ENCODE measurements around the gene PJVK. TPM values are rescaled to one million over a fixed set of nuclear protein-coding genes. Genes with fewer than 3 reads are reported as not detected.

The PJVK gene
- total RNA-seq, 1 donor from 2014 or later, result 0.58 TPM

DNA sequence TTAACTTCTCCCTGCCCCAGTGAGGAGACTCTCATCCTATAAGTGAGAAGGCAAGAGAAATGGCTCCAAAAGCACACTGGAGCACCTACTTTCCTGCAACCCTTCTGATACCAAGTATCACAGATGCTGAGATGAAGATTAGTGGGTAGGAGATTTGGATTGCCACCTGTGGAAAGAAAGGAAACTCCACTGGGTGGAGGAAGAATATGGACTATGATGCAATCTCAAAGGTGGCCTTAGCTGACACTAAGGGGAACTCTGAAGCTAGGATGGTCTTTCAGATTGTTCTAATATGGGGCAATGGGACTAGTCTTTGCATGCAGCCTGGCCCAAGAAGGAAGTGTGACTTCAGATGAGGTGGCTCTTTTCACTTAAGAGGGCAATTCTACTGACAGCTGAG lies 21.8 kb upstream of the PJVK start:
- H3K4me3 ChIP-seq (ENCODE audit: low read depth, low read length), result no peak overlapping the region
- TF ChIP-seq, protein P1, sequence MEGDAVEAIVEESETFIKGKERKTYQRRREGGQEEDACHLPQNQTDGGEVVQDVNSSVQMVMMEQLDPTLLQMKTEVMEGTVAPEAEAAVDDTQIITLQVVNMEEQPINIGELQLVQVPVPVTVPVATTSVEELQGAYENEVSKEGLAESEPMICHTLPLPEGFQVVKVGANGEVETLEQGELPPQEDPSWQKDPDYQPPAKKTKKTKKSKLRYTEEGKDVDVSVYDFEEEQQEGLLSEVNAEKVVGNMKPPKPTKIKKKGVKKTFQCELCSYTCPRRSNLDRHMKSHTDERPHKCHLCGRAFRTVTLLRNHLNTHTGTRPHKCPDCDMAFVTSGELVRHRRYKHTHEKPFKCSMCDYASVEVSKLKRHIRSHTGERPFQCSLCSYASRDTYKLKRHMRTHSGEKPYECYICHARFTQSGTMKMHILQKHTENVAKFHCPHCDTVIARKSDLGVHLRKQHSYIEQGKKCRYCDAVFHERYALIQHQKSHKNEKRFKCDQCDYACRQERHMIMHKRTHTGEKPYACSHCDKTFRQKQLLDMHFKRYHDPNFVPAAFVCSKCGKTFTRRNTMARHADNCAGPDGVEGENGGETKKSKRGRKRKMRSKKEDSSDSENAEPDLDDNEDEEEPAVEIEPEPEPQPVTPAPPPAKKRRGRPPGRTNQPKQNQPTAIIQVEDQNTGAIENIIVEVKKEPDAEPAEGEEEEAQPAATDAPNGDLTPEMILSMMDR (conservative IDR thresholded peaks at IDR 0.05; ENCODE audit: low read depth, low read length), result no peak
- DNase-seq (ENCODE audit: low read depth), result no peak

DNA sequence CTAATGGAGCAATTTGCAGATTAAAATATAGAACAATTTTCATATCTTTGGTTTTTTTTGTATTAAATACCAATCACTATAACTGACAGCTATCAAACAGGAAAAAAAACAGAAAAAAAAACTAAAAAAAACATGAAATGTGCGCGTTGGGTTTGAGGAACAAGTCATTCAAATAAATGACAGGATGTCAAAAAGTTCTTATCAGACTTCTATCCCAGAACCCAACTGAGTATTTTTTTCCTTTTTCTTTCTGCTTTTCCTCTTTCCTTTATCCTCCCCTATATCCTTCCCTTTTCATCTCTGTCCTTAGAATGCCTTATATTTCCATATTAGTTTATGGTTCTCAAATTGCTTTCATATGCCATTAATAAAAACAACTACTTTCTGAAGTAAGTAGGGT lies 14.5 kb upstream of the PJVK start:
- no peak for DNase-seq (ENCODE audit: low read depth)
- TF ChIP-seq, protein P1 (conservative IDR thresholded peaks at IDR 0.05; ENCODE audit: low read depth, low read length), result no peak
- H3K4me3 ChIP-seq (ENCODE audit: low read depth, low read length), result no peak overlapping the region

DNA sequence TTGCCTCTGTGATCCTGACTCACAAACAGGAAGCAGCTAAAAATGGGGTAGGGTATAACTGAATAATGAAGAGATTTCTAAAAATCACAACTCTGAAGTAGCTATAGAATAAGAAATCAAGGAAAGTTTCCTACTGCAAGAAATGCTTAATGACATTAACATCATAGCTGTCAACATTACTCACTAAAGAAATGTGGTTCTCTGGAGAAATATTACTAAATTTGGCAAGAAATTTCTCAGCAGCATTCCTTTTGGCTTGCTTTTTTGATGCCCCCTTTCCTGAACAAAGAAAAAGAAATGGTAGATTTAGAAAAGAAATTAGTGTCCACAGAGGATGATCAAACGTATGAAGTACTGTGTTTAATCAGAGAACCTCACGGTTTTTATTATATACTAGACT lies 9.8 kb upstream of the PJVK start:
- H3K4me3 ChIP-seq (ENCODE audit: low read depth, low read length), result no peak overlapping the region
- no peak for DNase-seq (ENCODE audit: low read depth)
- TF ChIP-seq, protein P1 (conservative IDR thresholded peaks at IDR 0.05; ENCODE audit: low read depth, low read length), result no peak

DNA sequence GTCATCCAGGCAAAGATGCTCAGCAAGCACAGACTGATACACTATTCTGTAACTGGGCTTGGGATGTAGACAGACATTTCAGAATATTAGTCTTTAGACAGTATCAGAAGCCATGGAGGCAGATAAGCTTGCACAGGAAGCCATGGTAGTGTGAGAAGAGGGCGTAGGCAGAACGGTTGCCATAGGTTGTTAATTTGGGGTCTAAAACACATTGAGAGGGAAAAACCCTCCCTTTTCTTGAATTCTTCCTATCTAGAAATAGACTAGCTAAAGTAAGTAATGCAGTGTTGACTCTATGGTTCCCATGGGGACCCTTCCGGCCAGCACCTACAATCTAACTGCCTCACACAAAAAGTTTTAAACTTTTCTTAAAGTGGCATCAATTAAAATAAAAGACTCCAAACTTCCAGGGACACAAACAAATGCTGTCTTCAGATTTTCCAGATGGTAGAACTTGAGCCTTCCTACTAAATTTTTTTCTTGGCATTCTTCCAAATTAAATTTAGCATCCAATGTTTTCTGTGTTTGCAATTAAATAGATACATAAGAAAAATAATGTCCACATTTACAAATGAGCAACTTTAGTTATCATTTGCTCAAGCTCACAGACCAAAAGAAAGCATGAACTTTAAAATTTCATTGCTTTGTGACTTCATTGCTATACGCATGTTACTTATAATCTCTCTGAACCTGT lies 2.1 kb upstream of the PJVK start:
- DNase-seq (ENCODE audit: low read depth), result no peak
- no peak overlapping the region for H3K4me3 ChIP-seq (ENCODE audit: low read depth, low read length)
- TF ChIP-seq, protein P1 (conservative IDR thresholded peaks at IDR 0.05; ENCODE audit: low read depth, low read length), result no peak

DNA sequence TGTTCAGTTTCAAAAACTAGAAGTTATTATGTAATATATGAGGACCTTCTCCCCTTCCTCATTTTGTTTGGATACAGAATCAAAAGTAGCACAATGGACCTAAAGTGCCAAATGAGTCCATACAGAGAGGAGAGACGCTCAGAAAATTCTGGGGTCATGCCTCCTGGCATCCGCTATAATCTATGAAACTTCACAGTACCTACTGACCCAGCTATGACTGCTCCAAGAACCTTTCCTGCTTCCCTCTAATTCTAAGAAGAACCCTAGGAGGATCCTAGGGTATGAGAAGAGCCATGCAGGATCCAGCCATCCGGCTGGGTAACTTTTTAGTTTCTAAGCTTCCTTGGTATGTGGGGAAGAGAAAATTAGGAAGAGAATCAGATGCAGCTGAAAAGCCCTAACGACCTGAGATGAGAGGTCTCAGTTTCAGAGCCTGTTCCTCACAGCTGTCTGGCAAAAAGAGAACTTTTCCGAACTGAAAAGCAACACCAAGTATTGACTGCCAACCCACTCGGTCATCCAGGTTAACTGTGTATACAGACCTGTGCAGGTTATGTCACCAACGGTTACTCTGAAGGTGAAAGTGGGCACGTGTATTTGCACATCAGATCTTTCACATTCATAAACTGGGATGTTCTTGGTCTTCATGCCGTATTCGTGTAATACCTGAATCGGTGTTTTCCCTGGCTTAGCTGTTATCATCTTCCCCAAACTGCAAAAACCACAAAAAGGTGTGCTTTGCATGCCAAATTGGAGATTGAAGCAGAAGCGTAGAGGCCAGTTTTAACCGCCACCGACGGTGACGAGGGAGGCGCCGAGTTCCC lies 1.3 kb upstream of the PJVK start:
- no peak for DNase-seq (ENCODE audit: low read depth)
- TF ChIP-seq, protein P1 (conservative IDR thresholded peaks at IDR 0.05; ENCODE audit: low read depth, low read length), result no peak
- peak overlapping the region; percentile 90 for H3K4me3 ChIP-seq (ENCODE audit: low read depth, low read length)

DNA sequence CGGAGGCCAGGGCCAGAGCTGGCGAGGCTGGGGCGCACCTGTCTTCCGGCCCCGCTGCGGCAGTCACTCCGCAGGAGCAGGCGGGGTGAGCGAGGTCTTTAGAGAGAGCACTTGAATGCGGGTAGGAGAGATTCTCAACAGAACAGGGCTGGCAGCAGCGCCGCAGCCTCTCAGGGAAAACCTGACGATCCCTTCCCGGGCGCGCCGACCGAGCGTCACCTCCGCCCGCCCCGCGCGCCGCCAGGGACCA lies 729 bp upstream of the PJVK start:
- DNase-seq (ENCODE audit: low read depth), result no peak
- TF ChIP-seq, protein P1 (conservative IDR thresholded peaks at IDR 0.05; ENCODE audit: low read depth, low read length), result no peak
- H3K4me3 ChIP-seq (ENCODE audit: low read depth, low read length), result peak overlapping the region; percentile 90

DNA sequence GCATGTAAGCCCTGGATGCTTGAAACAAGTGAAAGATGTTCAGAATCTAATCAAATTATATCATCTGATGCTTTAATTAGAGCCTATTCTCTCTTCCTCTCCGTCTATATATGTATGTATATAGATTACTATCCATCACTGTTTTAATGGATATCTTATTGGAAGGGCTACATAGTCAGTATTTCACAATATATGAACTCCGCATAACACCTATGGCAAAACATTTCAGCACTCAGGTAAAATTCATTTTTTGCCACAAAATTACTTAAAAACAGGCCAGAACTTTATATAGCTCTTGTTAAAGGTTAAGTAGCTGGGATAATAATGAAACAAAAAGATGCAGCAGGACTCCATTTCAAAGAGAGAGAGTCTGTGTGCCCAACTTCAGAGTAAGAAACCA lies 1.2 kb downstream of the PJVK start:
- TF ChIP-seq, protein P1 (conservative IDR thresholded peaks at IDR 0.05; ENCODE audit: low read depth, low read length), result no peak
- no peak overlapping the region for H3K4me3 ChIP-seq (ENCODE audit: low read depth, low read length)
- no peak for DNase-seq (ENCODE audit: low read depth)
